ENCODE data around the gene TSPAN14.

Gene TSPAN14

DNA sequence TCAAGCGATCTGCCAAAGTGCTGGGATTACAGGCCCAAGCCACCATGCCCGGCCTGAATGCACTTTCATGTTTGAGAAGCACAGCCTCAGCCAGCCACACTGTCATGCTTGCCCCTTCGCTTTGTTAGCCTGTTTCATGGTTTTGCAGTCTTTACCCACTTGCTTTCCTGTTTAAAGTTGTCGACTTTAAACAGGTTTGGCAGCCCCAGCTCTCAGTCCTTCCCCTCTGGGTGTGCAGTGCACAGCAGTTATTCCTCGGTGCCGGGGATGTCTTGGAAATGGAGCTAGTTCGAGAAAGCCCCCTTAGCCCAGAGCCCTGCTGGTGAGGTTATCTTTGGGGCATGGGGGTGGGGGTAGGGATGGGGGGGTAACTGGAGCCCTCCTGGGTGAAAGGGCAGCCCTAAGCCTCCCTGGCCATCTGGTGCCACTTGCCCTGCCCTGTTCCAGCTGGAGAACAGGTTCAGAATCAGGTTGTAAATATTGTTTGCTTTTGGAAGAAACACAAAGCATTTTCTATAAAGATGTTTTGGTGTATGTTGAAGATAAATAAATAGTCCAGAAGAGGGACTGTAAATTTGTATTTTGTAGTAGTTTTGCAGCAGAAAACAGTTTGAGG, 14.8 kb downstream of the TSPAN14 start:
- TF ChIP-seq, protein P1, sequence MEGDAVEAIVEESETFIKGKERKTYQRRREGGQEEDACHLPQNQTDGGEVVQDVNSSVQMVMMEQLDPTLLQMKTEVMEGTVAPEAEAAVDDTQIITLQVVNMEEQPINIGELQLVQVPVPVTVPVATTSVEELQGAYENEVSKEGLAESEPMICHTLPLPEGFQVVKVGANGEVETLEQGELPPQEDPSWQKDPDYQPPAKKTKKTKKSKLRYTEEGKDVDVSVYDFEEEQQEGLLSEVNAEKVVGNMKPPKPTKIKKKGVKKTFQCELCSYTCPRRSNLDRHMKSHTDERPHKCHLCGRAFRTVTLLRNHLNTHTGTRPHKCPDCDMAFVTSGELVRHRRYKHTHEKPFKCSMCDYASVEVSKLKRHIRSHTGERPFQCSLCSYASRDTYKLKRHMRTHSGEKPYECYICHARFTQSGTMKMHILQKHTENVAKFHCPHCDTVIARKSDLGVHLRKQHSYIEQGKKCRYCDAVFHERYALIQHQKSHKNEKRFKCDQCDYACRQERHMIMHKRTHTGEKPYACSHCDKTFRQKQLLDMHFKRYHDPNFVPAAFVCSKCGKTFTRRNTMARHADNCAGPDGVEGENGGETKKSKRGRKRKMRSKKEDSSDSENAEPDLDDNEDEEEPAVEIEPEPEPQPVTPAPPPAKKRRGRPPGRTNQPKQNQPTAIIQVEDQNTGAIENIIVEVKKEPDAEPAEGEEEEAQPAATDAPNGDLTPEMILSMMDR (IDR thresholded peaks at IDR 0.05; ENCODE audit: insufficient read depth, low read depth, low read length, missing control alignments), result no peak

DNA sequence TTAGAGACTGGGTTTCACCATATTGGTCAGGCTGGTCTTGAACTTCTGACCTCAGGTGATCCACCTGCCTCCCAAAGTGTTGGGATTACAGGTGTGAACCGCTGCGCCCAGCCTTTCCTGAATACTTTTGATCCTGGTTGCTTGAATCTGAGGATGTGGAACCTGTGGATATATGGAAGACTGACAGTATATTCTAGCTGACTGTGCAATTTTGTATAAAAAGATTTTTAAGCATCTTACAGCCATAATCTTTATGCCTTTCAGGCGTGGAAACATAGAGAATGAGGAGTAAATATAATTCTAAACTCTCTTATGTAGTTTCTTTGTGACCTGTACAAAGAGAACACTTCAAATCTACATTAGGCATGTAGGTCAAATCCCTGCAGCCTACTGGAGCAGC, 16.2 kb downstream of the TSPAN14 start:
- no peak for DNase-seq (ENCODE audit: low read depth)
- no peak overlapping the region for H3K4me3 ChIP-seq (ENCODE audit: low read length)
- TF ChIP-seq, protein P1 (IDR thresholded peaks at IDR 0.05; ENCODE audit: insufficient read depth, low read depth, low read length, missing control alignments), result no peak

More for the DNA sequence above, 14.8 kb downstream of the TSPAN14 start:
- peak; percentile 51 for DNase-seq (ENCODE audit: low read depth)
- H3K4me3 ChIP-seq (ENCODE audit: low read length), result no peak overlapping the region

DNA sequence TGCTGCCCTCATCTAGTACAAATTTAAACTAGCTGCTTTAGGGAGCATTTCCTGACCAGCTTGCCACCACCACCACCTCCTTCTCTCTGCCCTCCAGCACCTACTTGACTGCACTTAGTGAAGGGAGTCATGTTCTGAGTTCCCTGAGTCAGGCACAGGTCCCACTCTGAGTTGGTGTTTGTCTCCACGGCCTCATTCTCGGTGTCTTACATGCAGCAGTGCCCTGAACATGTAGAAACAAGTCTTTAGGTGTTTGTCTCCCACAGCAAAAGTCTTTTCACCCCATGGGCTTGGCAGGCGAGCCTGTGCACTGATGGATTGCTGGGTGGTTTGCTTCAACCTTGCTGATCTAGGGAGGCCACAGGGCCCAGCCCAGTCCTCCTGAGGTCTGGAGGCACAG, 16.9 kb downstream of the TSPAN14 start:
- TF ChIP-seq, protein P1 (IDR thresholded peaks at IDR 0.05; ENCODE audit: insufficient read depth, low read depth, low read length, missing control alignments), result no peak
- H3K4me3 ChIP-seq (ENCODE audit: low read length), result no peak overlapping the region
- peak; percentile 99 for DNase-seq (ENCODE audit: low read depth)

DNA sequence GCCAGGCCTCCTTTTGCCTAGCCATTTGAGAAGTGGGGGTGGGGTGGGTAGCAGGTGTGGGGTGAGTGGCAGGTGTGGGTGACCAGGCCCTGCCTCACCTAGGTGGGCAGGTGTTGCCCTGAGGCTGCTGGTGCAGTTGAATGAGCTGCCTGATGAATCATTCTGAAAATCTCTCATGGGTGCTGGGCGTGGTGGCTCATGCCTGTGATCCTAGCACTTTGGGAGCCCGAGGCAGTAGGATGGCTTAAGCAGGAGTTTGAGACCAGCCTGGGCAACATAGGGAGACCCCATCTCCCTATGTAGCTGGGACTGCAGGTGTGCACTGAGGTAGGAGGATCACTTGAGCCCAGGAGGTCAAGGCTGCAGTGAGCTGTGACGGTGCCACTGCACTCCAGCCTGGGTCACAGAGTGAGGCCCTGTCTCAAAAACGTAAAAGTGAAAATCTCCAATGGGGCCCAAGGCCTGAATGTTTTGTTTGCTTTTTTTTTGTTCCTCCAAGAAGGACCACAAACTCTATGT, 17.7 kb downstream of the TSPAN14 start:
- TF ChIP-seq, protein P1 (IDR thresholded peaks at IDR 0.05; ENCODE audit: insufficient read depth, low read depth, low read length, missing control alignments), result no peak
- H3K4me3 ChIP-seq (ENCODE audit: low read length), result no peak overlapping the region
- peak; percentile 99 for DNase-seq (ENCODE audit: low read depth)

DNA sequence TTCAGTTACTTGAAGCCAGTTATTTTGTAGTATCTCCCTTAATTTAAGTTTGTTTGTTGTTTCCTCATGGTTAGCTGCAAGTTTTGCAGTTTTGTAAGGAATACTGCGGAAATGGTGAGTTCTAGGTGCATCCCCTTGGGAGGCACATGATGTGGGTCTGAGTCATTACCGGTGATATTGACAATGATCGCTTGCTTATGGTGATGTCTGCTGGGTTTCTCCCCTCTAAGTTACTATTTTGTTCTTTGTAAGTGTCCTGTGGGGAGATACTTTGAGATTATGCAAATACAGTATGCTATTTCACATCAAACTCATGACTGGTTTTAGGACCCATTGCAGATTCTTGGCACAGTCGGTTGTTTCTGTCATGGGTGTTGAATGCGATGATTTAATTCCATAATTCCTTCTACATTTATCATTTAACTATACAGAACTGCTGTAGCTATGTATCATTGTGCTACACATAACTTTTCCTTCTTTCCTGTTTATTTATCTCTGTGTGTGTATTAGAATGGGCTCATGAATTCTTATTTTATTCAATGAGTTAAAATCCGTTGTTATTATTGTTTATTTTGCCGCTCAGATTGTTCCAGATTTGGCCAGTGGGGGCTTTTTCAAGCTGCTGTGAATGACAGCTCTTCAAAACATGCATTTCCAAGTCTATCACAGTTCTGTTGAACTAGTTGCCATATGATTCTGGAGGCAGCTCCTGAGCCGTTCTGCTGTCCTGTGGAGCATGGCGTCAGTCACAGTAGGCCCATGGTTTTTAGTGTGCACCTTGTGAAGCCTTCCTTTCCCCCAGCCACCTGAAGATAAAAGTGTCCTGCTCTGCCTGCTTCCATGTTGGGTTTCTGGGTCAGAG, 18.4 kb downstream of the TSPAN14 start:
- peak; percentile 96 for DNase-seq (ENCODE audit: low read depth)
- H3K4me3 ChIP-seq (ENCODE audit: low read length), result no peak overlapping the region
- TF ChIP-seq, protein P1 (IDR thresholded peaks at IDR 0.05; ENCODE audit: insufficient read depth, low read depth, low read length, missing control alignments), result no peak

DNA sequence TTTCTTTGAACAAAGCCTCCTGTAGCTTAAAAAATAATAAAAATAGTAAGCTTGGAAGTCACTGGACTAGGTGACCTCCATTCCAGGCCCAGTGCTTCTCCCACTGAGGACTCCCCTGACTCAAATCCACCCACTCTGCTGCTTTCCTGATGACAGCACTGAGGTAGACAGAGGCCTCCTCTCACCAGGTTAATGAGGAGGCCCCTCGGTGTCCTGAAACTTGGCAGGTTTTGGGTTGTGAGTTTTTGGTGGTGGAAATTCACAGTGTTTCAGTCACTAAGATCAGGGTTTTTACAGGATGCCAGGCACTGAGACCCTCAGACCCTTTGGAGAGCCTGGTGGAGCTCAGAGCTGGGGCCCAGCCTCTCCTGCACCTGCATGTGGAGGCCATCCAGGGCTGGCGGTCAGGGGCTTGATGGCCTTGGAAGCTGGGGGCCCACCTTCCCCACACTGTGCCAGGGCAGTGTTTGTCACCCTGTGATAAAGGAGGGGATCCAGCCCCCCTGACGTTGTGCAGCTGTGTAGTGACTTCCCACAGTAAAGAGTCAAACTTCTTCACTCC, 19.1 kb downstream of the TSPAN14 start:
- no peak for DNase-seq (ENCODE audit: low read depth)
- no peak overlapping the region for H3K4me3 ChIP-seq (ENCODE audit: low read length)
- TF ChIP-seq, protein P1 (IDR thresholded peaks at IDR 0.05; ENCODE audit: insufficient read depth, low read depth, low read length, missing control alignments), result no peak

Measured in epithelial cell of esophagus (primary cell).